Suprapubic skin (tissue), 3 donors: ENCODE results near the gene MYL10.

Experiments
- CTCF ChIP-seq, 2 donors: fragments of 200-600 bp in 1 of 2; fragments of 450-650 bp in 1 of 2; sonication (generic) in 1 of 2; IDR thresholded peaks; one replicate each; pipeline ENCODE4 v1.5.1; 2016 to 2019; ENCODE audit warnings: antibody characterized with exemption in 2 of 2, mild to moderate bottlenecking in 1 of 2, moderate library complexity in 1 of 2
- POLR2A ChIP-seq, 2 donors: fragments of 450-650 bp; IDR thresholded peaks; one replicate each; pipeline ENCODE4 v1.6.1; 2017; ENCODE audit warnings: antibody characterized with exemption in 2 of 2, mild to moderate bottlenecking in 2 of 2, moderate library complexity in 2 of 2

DNA sequence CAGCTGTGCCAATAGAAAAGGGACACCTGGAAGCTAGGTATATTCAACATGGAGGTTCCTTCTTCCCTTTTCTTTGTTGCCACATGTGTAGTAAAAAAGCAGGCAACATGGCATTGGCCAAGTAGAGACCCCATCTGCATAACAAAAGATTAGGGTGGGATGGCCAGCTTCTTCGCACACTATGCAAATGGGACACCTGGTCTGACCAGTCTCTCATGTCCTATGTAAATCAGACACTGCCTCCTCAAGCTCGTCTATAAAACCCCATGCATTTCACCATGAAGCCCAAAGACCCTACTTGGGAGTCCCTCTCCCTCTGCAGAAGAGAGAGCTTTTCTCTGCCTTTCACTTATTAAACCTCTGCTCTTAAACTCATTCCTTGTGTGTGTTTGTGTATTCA lies 53.9 kb downstream of the MYL10 start:
- no peak for TF ChIP-seq CTCF (IDR thresholded peaks at IDR 0.05)
- no peak for TF ChIP-seq POLR2A (IDR thresholded peaks at IDR 0.05)
